GM13977 (cell line): ENCODE results near the gene SLIT2.
A peak's percentile ranks its signal among the peaks of the same experiment; 100 is the strongest.

Experiments used
- DNase-seq: peaks from one replicate; pipeline ENCODE4 v3.0.0; 2012; ENCODE audit warnings: low spot score
- in situ Hi-C: fragments of 300-500 bp; cut with MboI; formaldehyde crosslinking; loops from one replicate; pipeline ENCODE4 v1.12.0; 2022; ENCODE audit warnings: low sequenced_read_pairs, low pct_unique_long_range_greater_than_20kb, mixed read lengths, inconsistent platforms; ENCODE audit not compliant: unreplicated experiment
- TF ChIP-seq, protein P1 (sequence below): IDR thresholded peaks from 2 replicates; pipeline ENCODE4 v1.5.1; 2012; ENCODE audit warnings: mild to moderate bottlenecking, control low read depth; ENCODE audit not compliant: insufficient read depth; ENCODE audit errors: extremely low read depth, missing control alignments

The SLIT2 gene

DNA sequence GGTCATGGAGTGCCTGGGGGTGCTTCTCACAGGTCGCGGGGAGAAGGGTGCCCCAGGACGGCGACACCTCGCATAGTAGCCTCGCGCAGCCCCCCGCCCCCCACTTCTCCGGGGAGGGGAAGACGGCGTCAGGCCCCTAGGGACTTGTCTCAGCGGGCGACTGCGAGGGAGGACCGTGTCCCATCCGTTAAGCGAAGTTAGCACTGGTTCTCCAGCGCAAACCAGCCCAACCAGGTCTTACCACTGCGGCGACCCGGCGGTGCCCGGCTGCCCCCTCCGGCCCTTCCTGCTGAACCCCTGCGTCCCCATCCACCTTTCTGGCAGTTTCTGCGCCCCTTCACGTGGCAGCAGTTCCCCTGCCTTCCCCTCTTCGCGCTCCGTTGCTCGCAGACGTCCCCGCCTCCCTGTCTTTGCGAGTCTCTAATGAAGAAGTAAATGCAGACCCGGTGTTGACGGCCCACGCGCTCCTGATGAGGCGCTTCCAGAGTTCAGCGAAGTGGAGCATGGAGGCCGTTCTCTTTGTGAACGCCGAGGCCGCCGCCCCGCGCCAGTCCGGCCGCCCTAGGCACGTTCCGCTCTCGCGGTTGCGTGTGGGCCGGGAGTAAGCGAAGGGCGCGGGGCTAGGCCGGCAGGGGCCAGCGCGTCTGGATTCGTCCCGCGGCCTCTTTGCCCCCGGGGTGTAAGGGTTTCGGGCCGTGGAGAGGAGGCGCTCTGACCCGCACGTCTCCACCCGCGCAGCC lies 3.0 kb downstream of the SLIT2 start:
- TF ChIP-seq, protein P1, sequence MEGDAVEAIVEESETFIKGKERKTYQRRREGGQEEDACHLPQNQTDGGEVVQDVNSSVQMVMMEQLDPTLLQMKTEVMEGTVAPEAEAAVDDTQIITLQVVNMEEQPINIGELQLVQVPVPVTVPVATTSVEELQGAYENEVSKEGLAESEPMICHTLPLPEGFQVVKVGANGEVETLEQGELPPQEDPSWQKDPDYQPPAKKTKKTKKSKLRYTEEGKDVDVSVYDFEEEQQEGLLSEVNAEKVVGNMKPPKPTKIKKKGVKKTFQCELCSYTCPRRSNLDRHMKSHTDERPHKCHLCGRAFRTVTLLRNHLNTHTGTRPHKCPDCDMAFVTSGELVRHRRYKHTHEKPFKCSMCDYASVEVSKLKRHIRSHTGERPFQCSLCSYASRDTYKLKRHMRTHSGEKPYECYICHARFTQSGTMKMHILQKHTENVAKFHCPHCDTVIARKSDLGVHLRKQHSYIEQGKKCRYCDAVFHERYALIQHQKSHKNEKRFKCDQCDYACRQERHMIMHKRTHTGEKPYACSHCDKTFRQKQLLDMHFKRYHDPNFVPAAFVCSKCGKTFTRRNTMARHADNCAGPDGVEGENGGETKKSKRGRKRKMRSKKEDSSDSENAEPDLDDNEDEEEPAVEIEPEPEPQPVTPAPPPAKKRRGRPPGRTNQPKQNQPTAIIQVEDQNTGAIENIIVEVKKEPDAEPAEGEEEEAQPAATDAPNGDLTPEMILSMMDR: no peak
- no peak for DNase-seq
- in situ Hi-C loops: no loop called here

DNA sequence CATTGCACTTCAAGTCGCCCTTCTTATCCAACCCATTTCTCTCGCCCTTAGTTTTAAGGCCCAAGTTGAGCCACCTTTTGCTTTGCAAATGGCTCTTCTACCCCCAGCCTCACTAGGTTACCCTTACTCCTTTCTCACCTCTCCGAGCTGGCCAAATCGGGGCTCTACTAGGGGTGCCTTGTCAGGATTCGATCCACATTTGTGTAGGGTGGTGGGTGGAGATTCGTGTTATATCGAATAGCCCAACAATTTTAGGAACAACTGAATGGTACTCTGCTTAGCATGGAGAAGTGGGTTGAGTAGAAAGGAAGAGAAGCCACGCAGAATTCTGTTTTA lies 3.5 kb downstream of the SLIT2 start:
- TF ChIP-seq, protein P1: no peak
- in situ Hi-C loops: no loop called here
- peak; percentile 8 for DNase-seq

DNA sequence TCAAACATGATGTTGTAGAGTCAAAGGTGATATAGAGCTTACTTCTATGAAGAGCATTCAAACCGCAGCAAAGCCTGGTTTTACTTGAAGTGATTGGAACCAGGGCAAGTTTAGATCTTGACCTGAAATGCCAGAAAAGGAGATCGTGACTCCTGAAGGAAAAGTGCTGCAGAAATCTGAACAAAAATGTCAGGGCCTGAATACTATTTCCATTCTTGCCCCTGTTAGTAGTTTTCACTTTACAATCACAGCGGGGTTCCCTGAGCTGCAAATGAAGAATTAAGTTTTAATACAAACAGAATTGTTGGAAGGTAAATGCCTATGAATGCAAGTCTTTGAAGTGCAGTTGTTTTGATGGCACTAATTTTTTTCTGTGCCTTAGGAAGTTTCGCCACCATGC lies 4.1 kb downstream of the SLIT2 start:
- in situ Hi-C loops: no loop called here
- no peak for DNase-seq
- TF ChIP-seq, protein P1: no peak

DNA sequence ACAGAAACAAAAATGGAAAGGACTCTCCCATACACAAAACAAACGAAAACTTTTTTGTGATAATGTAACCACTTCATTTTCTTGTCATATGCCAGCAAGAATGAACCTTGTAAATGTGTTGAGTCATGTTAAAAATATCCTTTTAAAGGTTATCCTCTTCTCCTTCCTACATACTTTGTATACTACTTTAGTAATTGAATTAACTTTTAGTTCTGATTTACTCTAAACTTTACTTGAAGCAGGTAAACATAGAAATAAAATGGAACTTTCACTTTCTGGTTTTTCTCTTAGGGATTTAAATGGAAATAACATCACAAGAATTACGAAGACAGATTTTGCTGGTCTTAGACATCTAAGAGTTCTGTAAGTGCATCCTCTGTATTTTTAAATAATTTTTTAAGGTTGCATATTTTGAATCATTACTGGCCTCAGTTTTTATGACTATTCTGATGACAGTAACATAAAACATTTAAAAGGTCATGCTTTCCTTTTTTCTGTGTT lies 4.7 kb downstream of the SLIT2 start:
- TF ChIP-seq, protein P1: no peak
- no peak for DNase-seq
- in situ Hi-C loops: no loop called here

DNA sequence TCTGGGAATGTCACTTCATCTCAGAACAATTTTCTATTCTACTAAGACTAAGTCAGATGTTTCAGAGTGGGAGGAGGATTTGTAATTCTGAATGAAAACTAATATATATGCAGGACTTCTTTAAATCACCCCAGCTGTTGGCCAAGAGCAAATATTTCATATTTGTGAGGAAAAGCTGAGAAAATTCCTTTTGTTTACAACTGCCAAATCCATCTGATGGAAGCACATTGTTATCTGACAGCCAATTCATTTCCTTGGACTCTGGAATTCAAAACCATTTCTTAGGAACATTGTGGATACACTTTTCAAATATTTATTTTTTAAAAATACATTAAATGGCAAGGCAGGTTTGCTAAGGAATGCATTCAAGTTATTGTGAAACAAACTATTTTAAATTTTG lies 8.0 kb downstream of the SLIT2 start:
- no peak for DNase-seq
- TF ChIP-seq, protein P1: no peak
- in situ Hi-C loops: no loop called here

DNA sequence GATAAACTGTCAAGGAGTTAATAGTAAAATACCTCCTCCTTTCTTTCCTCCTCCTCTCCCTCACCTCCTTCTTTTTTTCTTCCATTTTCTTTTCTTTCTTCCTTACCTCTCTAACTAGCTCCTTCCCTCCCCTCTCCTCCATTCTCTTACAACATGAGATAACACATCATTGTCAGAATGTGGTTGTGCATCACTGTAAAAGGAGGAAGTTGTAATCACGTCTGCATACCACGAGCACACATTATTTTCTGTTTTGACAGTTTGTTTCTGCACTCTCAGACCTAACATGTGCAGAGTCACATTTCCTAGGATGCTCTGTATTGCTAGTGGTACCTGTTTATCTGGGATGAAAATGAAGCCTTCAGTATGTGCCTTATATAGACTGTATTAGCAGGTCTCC lies 9.1 kb downstream of the SLIT2 start:
- DNase-seq: no peak
- TF ChIP-seq, protein P1: no peak
- in situ Hi-C loops: no loop called here
